CD4-positive, alpha-beta T cell treated with Interleukin-17A for 4 hours (primary cell): ENCODE data around the gene TRAM1L1.

Experiments
- DNase-seq: peaks from one replicate; pipeline ENCODE4 v3.0.0-alpha.2; 2020; ENCODE audit warnings: mixed read lengths

Gene TRAM1L1

GRCh38 chr4:117084866-117085701 lies at the start of gene TRAM1L1:
Gene TRAM1L1 (minus strand): TSS chr4:117085576. CDS start chr4:117085393, 183 bp downstream.
- DNase-seq: no peak

GRCh38 chr4:117134386-117134785 lies 49.0 kb upstream of the TRAM1L1 start:
- no peak for DNase-seq

- no peak for DNase-seq
Measured at GRCh38 chr4:117096886-117097285, 11.5 kb upstream of the TRAM1L1 start.

GRCh38 chr4:117096462-117096861 lies 11.1 kb upstream of the TRAM1L1 start:
- DNase-seq: no peak

DNA sequence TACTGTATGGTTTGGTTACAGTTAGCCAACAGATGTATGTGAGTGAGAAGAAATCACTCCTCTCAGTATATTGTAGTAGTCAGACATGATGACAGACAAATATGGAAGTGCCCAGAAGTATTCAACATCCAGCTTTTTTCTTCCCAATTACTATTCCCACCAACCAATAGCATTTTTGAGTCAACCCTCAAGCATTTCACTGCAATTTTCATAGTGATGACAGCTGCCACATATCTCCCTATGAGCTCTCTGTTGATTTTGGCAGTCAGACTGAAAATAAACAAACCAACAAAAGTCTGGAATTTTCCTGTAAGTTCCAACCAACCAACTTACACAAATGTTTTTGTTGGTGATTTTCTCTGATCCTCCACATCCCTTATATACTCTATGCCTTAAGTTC lies 8.2 kb upstream of the TRAM1L1 start:
- no peak for DNase-seq

GRCh38 chr4:117077760-117078159 lies 7.6 kb downstream of the TRAM1L1 start:
- DNase-seq: no peak

DNA sequence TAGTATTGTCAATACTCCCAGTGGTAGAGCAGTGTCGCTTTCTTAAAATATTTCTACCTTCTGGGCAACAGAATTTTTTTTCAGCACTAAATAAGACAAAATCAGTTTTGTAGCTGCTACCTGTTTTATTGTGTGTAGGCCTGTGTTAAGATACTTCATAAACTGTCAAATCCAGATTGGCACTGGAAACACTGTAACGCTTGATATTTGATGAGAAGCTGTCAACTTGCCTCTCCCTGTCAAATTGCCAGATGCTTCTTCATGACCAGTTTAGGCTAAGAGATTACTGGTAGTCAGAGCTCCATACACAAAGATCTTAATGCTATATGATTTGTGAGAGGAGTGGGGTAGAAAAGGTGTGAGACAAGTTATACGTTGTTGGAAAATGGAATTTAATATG lies 17.3 kb downstream of the TRAM1L1 start:
- no peak for DNase-seq

DNA sequence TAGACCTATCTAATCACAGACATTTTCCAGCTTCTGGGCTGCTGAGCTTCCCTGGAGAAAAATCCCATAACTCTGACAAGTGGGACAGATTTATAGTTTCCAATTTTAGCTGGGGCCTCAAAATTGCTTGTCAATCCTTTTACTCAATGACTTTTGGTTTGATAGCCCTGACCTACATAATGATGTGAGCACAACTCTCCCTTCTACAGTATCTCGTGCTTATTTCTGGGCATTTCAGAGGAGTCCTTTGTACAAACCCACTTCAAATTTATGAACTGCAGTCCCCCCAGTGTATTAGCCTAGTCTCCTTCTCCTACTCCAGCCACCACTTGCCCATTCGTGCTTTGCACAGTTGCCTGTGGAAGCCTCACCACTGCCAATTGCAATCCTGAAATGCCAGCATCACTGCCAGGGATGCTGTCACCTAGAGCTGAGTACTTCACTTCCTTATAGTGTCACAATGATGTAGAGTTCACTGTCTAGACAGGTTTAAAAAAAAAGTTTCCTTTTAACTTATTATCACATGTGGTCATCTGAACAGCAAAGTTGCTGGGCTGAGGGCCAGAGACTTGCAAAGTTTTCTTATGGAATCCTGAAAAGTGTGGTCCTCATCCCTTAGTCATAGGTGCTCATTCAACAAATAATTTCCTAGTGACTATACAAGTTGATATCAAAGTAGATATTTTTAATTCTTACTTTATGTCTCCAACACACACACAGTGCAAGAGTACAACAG lies 21.2 kb downstream of the TRAM1L1 start:
- no peak for DNase-seq

GRCh38 chr4:117042962-117043361 lies 42.4 kb downstream of the TRAM1L1 start:
- no peak for DNase-seq
